Gastrocnemius medialis (tissue), 4 donors: ENCODE results near the gene ZNF438.

Source experiments
- CTCF ChIP-seq, 5 experiments: fragments of 450-650 bp in 3 of 5; fragments of 200-600 bp in 2 of 5; sonication (generic) in 2 of 5; IDR thresholded peaks in 4 of 5; conservative IDR thresholded peaks in 1 of 5; 1 replicate in 4 of 5; 2 replicates in 1 of 5; pipeline ENCODE4 v1.5.1; 2016 to 2019; ENCODE audit warnings: antibody characterized with exemption in 5 of 5, mild to moderate bottlenecking in 3 of 5, moderate library complexity in 3 of 5
- POLR2A ChIP-seq, 2 donors: fragments of 450-650 bp; IDR thresholded peaks; one replicate each; pipeline ENCODE4 v1.6.1; 2017; ENCODE audit warnings: antibody characterized with exemption in 2 of 2, mild to moderate bottlenecking in 2 of 2, moderate library complexity in 2 of 2

DNA sequence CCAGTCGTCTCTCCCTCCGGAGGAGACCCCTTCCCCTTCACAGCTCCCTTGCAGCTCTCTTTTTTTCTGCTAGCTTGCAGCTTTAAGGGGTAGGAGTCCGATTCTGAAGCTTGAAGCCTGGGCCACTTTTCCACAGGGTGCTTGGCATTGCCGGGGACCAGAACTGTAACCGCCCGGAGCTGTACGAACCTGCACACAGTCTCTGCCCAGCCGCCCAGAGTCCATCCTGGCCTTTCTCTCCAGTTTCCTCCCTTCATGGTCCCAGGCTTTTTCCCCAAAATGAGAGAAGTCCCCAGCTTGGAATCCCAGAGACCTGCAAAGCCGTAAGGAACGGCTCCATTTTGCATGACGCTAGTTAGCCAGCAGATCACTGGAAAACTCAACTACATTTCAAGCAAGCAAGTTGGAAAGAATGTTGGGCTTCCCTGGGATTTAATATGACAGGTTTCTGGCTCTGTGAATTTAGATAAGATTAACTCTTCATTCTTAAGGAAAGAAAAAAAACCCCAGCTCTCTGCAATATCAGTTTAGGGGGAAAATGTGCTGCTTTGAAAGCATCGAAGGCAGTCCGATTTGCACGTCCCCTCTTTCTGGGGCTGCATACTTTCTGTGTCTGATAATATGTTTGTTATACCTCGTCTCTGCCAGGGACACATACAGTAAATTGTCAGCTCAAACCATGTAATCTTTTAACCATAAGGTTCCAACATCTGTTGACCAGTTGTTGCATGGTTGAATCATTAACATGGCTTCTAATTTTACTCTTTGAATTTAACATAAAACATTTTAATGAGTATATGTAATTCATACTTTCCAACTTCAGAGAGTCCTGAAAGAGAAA, 212.1 kb downstream of the ZNF438 start:
- no peak for TF ChIP-seq CTCF (IDR thresholded peaks at IDR 0.05 in 4 of 5, conservative IDR thresholded peaks at IDR 0.05 in 1 of 5)
- TF ChIP-seq POLR2A (IDR thresholded peaks at IDR 0.05): no peak
